Gastroesophageal sphincter (tissue), 4 donors: Measurements from ENCODE around the gene SLIT3. TPM values are rescaled to one million over a fixed set of nuclear protein-coding genes. Genes with fewer than 3 reads are reported as not detected.

Experiments
- ATAC-seq: fragments of 150-250 bp; one replicate; pipeline ENCODE4 v1.9.1; 2016; ENCODE audit warnings: mild to moderate bottlenecking, moderate library complexity
- H3K27ac ChIP-seq, 4 donors: fragments of 200-600 bp; sonication (generic) in 3 of 4; 1 replicate in 3 of 4; 2 replicates in 1 of 4; pipeline ENCODE4 v1.5.1; 2016 to 2019
- H3K27me3 ChIP-seq: fragments of 200-600 bp; sonication (generic); one replicate; pipeline ENCODE4 v1.5.1; 2019
- H3K36me3 ChIP-seq, 2 donors: fragments of 200-600 bp; sonication (generic); one replicate each; pipeline ENCODE4 v1.5.1; 2019; ENCODE audit warnings: control low read depth in 1 of 2
- H3K4me1 ChIP-seq, 3 donors: fragments of 200-600 bp; sonication (generic); 1 replicate in 2 of 3; 2 replicates in 1 of 3; pipeline ENCODE4 v1.5.1; 2016 to 2019; ENCODE audit warnings: control low read depth in 2 of 3
- H3K4me3 ChIP-seq, 2 donors: fragments of 200-600 bp; sonication (generic); one replicate each; pipeline ENCODE4 v1.5.1; 2019; ENCODE audit warnings: mild to moderate bottlenecking in 1 of 2, moderate library complexity in 1 of 2
- H3K9me3 ChIP-seq, 3 donors: fragments of 200-600 bp; sonication (generic); one replicate each; pipeline ENCODE4 v1.5.1; 2017 to 2019; ENCODE audit warnings: control low read depth in 2 of 3
- CTCF ChIP-seq, 4 experiments: fragments of 200-600 bp in 2 of 4; fragments of 450-650 bp in 2 of 4; sonication (generic) in 1 of 4; IDR thresholded peaks; one replicate each; pipeline ENCODE4 v1.5.1; 2017 to 2019; ENCODE audit warnings: antibody characterized with exemption in 4 of 4, mild to moderate bottlenecking in 2 of 4, moderate library complexity in 2 of 4
- EP300 ChIP-seq: sonication (generic); formaldehyde crosslinking; IDR thresholded peaks from one replicate; pipeline ENCODE4 v1.6.1; 2017; ENCODE audit warnings: antibody characterized with exemption, mild to moderate bottlenecking
- POLR2A ChIP-seq, 2 donors: fragments of 450-650 bp; IDR thresholded peaks; one replicate each; pipeline ENCODE4 v1.6.1; 2017; ENCODE audit warnings: antibody characterized with exemption in 2 of 2, mild to moderate bottlenecking in 2 of 2, moderate library complexity in 1 of 2
- POLR2AphosphoS5 ChIP-seq: sonication (generic); formaldehyde crosslinking; IDR thresholded peaks from one replicate; pipeline ENCODE4 v1.6.1; 2017; ENCODE audit warnings: antibody characterized with exemption
- WGBS, 2 donors: methylation state at CpG; one replicate each; pipeline ENCODE4 v1.1.5; 2018; ENCODE audit warnings: low coverage in 1 of 2; 5-methylcytosine and 5-hydroxymethylcytosine counted together
- total RNA-seq, 4 donors: library from RNA; depleted of rRNA; stranded (reverse); fragments of >200 nt; gene quantifications; one replicate each; pipeline ENCODE4 v1.1.0, GENCODE V29; 2016

SLIT3 gene
- total RNA-seq, 4 donors from 2014 or later, result 29.6 to 76.3 (median 31.1) TPM

- H3K9me3 ChIP-seq, result no peaks in the 10 kb centered on the region
- TF ChIP-seq CTCF (IDR thresholded peaks at IDR 0.05), result no peak
- TF ChIP-seq EP300, result no peak
- TF ChIP-seq POLR2A (IDR thresholded peaks at IDR 0.05), result no peak
- TF ChIP-seq POLR2AphosphoS5, result no peak
- no peaks in the 10 kb centered on the region for H3K36me3 ChIP-seq
- no peak for ATAC-seq
- no peak overlapping the region for H3K4me3 ChIP-seq
- H3K27ac ChIP-seq, result no peak overlapping the region
- no peaks in the 10 kb centered on the region for H3K27me3 ChIP-seq
- 81 to 89% methylated on average over 5 to 11 of the region's 11 CpGs for WGBS, 2 donors
- H3K4me1 ChIP-seq, result peaks cover 3 to 23% (median 3%) of the 10 kb centered on the region in 3 donors
Measured at GRCh38 chr5:169024421-169024820, 276.5 kb downstream of the SLIT3 start.

- no peaks in the 10 kb centered on the region for H3K27me3 ChIP-seq
- no peaks in the 10 kb centered on the region for H3K36me3 ChIP-seq
- no peak overlapping the region for H3K4me3 ChIP-seq
- TF ChIP-seq POLR2AphosphoS5 (no peak), EP300 (no peak), POLR2A (IDR thresholded peaks at IDR 0.05) (no peak), CTCF (IDR thresholded peaks at IDR 0.05) (no peak)
- H3K27ac ChIP-seq, result no peak overlapping the region
- WGBS, 2 donors, result 81% methylated on average over 4 of the region's 4 CpGs
- H3K4me1 ChIP-seq, result peaks cover 0 to 6% (median 0%) of the 10 kb centered on the region in 3 donors
- no peaks in the 10 kb centered on the region for H3K9me3 ChIP-seq
- no peak for ATAC-seq
Measured at GRCh38 chr5:169022718-169023117, 278.2 kb downstream of the SLIT3 start.

DNA sequence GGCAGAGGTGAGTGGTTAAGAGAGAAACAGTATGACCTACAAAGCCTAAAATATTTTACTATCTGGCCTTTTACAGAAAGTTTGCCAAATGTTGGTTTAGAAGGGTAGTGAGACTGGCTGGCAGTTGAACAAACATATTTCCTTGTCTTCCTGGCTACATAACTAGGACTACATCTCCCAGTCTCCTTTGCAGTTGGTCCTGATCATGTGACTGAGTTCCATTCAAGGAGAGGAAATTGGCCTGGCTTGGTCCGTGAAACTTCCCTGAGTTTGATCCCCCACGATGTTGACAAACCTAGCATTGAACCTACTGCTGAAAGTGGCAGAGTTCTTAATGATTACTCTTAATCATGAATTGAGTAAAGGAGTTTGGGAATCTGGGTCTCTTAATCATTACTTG lies 280.8 kb downstream of the SLIT3 start:
- ATAC-seq, result no peak
- WGBS, 2 donors, result 29 to 32% methylated on average over 2 of the region's 2 CpGs
- no peaks in the 10 kb centered on the region for H3K36me3 ChIP-seq
- no peaks in the 10 kb centered on the region for H3K9me3 ChIP-seq
- no peak overlapping the region for H3K4me3 ChIP-seq
- H3K27me3 ChIP-seq, result no peaks in the 10 kb centered on the region
- no peak for TF ChIP-seq EP300
- no peak for TF ChIP-seq POLR2AphosphoS5
- no peak for TF ChIP-seq CTCF (IDR thresholded peaks at IDR 0.05)
- TF ChIP-seq POLR2A (IDR thresholded peaks at IDR 0.05), result no peak
- H3K27ac ChIP-seq, result no peak overlapping the region
- no peaks in the 10 kb centered on the region for H3K4me1 ChIP-seq

- H3K36me3 ChIP-seq, result no peaks in the 10 kb centered on the region
- H3K9me3 ChIP-seq, result no peaks in the 10 kb centered on the region
- no peaks in the 10 kb centered on the region for H3K27me3 ChIP-seq
- TF ChIP-seq EP300 (no peak), CTCF (IDR thresholded peaks at IDR 0.05) (no peak), POLR2A (IDR thresholded peaks at IDR 0.05) (no peak), POLR2AphosphoS5 (no peak)
- no peak overlapping the region for H3K27ac ChIP-seq
- no peak overlapping the region for H3K4me3 ChIP-seq
- WGBS, 2 donors, result 52% methylated on average over 2 of the region's 6 CpGs; no CpG with 5 or more reads in 1 of the 2 donors
- no peaks in the 10 kb centered on the region for H3K4me1 ChIP-seq
- ATAC-seq, result no peak
Measured at GRCh38 chr5:169018925-169019324, 282.0 kb downstream of the SLIT3 start.

GRCh38 chr5:169015991-169016390 lies 284.9 kb downstream of the SLIT3 start:
- H3K4me3 ChIP-seq, result no peak overlapping the region
- H3K27me3 ChIP-seq, result no peaks in the 10 kb centered on the region
- H3K36me3 ChIP-seq, result no peaks in the 10 kb centered on the region
- ATAC-seq, result no peak
- 71 to 80% methylated on average over 1 to 5 of the region's 5 CpGs for whole genome bisulfite sequencing, 2 donors
- no peak for TF ChIP-seq POLR2AphosphoS5
- TF ChIP-seq POLR2A (IDR thresholded peaks at IDR 0.05), result no peak
- no peak for TF ChIP-seq CTCF (IDR thresholded peaks at IDR 0.05)
- TF ChIP-seq EP300, result no peak
- no peaks in the 10 kb centered on the region for H3K4me1 ChIP-seq
- H3K9me3 ChIP-seq, result no peaks in the 10 kb centered on the region
- no peak overlapping the region for H3K27ac ChIP-seq
